ENCODE results near the gene GRK5. TPM values are rescaled to one million over a fixed set of nuclear protein-coding genes. Genes with fewer than 3 reads are reported as not detected.

The GRK5 gene
- total RNA-seq, 1 experiment from 2014 or later: 2.3 TPM

DNA sequence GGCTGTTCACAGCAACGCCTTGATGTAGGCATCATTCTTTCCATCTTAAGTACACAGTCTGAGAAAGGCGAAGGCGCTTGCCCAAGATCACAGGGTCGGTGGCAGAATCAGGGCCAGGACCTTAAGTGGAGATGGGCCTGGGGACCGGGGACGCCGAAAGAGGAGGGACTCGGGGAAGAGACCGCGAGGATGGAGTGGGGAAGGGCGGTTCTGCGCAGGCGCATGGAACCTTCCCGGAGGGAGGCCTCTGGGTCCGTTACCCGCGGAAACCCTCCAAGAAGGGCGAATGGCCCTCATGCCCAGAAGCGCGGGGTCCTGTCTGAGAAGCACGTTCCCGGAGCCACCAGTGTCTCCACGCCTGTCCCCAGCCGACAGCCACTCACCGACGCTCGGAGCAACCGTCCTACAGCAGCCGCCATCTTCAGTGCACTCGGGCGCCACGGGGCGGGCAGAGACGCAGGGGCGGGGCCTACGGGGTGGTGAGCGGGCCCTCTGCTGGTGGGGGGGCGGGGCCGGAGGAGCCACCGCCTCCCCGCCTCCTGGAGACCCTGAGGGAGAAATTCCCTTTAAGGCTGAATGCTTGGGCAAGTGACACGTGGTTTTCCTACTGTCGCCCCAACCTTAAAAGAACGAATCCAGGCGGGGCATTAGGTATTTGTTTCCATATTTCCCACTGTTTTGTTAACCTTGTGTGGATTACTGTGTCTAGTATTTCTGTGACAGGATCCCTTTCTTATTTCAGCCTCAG is 28.8 kb upstream of the GRK5 start, which contains the start of gene PRDX3:
TSS of gene PRDX3 (minus strand) at position 441 of the 748 bp plus-strand sequence. CDS start at position 419, 22 bp downstream.
- Mint-ChIP-seq H3K4me3 (peak within 1 kb of the TSS; percentile 99), H3K27me3 (ENCODE audit: low read depth) (no peaks in the 10 kb centered on the region), H3K4me1 (peaks cover 10% of the 10 kb centered on the region), H3K27ac (peak within 1 kb of the TSS; percentile 96), H3K36me3 (peaks cover 27% of the 10 kb centered on the region), H3K9me3 (peaks cover under 1% of the 10 kb centered on the region; the same call in 1 of the 2 replicates)
- POLR2A ChIA-PET: no interaction called here
- CTCF ChIA-PET: no interaction called here
- DNase-seq (ENCODE audit: low spot score) (peak; percentile 95), ATAC-seq (peak; percentile 99)
- TF ChIP-seq, protein P1, sequence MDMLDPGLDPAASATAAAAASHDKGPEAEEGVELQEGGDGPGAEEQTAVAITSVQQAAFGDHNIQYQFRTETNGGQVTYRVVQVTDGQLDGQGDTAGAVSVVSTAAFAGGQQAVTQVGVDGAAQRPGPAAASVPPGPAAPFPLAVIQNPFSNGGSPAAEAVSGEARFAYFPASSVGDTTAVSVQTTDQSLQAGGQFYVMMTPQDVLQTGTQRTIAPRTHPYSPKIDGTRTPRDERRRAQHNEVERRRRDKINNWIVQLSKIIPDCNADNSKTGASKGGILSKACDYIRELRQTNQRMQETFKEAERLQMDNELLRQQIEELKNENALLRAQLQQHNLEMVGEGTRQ (CRISPR knock-in tag; IDR thresholded peaks at IDR 0.05): peak; percentile 71
- TF ChIP-seq MYBL2 (CRISPR knock-in tag; IDR thresholded peaks at IDR 0.05) (peak; percentile 64; the same call in 1 of the 2 replicates), ZNF671 (CRISPR knock-in tag; IDR thresholded peaks at IDR 0.05) (no peak), ZNF138 (CRISPR knock-in tag; conservative IDR thresholded peaks at IDR 0.05) (no peak), ETV6 (CRISPR knock-in tag; IDR thresholded peaks at IDR 0.05) (peak; percentile 78), PRRX2 (CRISPR knock-in tag; IDR thresholded peaks at IDR 0.05) (no peak), SP1 (CRISPR knock-in tag; conservative IDR thresholded peaks at IDR 0.05) (peak; percentile 85), ZNF317 (CRISPR knock-in tag; IDR thresholded peaks at IDR 0.05; ENCODE audit: borderline replicate concordance, low read depth) (no peak), RELA (CRISPR knock-in tag; IDR thresholded peaks at IDR 0.05; ENCODE audit: borderline replicate concordance) (peak; percentile 32; the same call in 1 of the 2 replicates)
- TF ChIP-seq, protein P2, sequence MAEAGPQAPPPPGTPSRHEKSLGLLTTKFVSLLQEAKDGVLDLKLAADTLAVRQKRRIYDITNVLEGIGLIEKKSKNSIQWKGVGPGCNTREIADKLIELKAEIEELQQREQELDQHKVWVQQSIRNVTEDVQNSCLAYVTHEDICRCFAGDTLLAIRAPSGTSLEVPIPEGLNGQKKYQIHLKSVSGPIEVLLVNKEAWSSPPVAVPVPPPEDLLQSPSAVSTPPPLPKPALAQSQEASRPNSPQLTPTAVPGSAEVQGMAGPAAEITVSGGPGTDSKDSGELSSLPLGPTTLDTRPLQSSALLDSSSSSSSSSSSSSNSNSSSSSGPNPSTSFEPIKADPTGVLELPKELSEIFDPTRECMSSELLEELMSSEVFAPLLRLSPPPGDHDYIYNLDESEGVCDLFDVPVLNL (CRISPR knock-in tag; IDR thresholded peaks at IDR 0.05; ENCODE audit: borderline replicate concordance, low read depth): no peak
- TF ChIP-seq, protein P3, sequence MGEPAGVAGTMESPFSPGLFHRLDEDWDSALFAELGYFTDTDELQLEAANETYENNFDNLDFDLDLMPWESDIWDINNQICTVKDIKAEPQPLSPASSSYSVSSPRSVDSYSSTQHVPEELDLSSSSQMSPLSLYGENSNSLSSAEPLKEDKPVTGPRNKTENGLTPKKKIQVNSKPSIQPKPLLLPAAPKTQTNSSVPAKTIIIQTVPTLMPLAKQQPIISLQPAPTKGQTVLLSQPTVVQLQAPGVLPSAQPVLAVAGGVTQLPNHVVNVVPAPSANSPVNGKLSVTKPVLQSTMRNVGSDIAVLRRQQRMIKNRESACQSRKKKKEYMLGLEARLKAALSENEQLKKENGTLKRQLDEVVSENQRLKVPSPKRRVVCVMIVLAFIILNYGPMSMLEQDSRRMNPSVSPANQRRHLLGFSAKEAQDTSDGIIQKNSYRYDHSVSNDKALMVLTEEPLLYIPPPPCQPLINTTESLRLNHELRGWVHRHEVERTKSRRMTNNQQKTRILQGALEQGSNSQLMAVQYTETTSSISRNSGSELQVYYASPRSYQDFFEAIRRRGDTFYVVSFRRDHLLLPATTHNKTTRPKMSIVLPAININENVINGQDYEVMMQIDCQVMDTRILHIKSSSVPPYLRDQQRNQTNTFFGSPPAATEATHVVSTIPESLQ (CRISPR knock-in tag; IDR thresholded peaks at IDR 0.05): no peak
- TF ChIP-seq, protein P4, sequence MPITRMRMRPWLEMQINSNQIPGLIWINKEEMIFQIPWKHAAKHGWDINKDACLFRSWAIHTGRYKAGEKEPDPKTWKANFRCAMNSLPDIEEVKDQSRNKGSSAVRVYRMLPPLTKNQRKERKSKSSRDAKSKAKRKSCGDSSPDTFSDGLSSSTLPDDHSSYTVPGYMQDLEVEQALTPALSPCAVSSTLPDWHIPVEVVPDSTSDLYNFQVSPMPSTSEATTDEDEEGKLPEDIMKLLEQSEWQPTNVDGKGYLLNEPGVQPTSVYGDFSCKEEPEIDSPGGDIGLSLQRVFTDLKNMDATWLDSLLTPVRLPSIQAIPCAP (CRISPR knock-in tag; IDR thresholded peaks at IDR 0.05): 0 out of 2 replicates have a peak, but pooled peaks have one; percentile 25
- TF ChIP-seq, protein P5, sequence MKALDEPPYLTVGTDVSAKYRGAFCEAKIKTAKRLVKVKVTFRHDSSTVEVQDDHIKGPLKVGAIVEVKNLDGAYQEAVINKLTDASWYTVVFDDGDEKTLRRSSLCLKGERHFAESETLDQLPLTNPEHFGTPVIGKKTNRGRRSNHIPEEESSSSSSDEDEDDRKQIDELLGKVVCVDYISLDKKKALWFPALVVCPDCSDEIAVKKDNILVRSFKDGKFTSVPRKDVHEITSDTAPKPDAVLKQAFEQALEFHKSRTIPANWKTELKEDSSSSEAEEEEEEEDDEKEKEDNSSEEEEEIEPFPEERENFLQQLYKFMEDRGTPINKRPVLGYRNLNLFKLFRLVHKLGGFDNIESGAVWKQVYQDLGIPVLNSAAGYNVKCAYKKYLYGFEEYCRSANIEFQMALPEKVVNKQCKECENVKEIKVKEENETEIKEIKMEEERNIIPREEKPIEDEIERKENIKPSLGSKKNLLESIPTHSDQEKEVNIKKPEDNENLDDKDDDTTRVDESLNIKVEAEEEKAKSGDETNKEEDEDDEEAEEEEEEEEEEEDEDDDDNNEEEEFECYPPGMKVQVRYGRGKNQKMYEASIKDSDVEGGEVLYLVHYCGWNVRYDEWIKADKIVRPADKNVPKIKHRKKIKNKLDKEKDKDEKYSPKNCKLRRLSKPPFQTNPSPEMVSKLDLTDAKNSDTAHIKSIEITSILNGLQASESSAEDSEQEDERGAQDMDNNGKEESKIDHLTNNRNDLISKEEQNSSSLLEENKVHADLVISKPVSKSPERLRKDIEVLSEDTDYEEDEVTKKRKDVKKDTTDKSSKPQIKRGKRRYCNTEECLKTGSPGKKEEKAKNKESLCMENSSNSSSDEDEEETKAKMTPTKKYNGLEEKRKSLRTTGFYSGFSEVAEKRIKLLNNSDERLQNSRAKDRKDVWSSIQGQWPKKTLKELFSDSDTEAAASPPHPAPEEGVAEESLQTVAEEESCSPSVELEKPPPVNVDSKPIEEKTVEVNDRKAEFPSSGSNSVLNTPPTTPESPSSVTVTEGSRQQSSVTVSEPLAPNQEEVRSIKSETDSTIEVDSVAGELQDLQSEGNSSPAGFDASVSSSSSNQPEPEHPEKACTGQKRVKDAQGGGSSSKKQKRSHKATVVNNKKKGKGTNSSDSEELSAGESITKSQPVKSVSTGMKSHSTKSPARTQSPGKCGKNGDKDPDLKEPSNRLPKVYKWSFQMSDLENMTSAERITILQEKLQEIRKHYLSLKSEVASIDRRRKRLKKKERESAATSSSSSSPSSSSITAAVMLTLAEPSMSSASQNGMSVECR (CRISPR knock-in tag; IDR thresholded peaks at IDR 0.05; ENCODE audit: borderline replicate concordance): 0 out of 2 replicates have a peak, but pooled peaks have one; percentile 44
- TF ChIP-seq, protein P6, sequence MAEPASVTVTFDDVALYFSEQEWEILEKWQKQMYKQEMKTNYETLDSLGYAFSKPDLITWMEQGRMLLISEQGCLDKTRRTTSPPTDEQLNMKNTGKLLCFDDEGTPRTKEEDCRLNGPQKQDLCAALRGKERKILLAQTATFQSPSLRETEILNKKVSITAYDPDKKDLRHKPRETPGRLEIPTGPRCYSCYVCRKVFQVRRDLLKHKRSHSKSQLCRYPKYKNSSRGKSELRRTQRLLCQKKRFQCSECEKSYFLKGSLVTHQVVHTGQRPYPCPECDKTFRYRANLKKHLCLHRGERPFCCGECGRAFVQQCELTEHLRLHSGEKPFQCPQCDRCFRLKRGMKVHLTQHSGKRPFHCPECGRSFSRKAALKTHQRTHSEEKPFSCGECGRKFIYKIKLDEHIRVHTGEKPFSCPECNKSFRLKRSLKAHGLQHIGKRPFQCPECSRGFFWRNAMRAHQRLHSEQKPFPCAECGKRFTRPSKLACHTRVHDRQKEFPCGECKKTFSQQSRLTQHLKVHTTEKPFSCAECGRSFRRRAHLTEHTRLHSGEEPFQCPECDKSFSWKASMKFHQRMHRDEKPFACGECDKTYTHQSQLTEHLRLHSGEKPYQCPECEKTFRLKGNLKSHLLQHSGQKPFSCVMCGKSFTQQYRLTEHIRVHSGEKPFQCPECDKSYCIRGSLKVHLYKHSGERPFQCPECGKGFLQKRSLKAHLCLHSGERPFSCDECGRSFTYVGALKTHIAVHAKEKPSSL (CRISPR knock-in tag; conservative IDR thresholded peaks at IDR 0.05): no peak
- TF ChIP-seq, protein P7, sequence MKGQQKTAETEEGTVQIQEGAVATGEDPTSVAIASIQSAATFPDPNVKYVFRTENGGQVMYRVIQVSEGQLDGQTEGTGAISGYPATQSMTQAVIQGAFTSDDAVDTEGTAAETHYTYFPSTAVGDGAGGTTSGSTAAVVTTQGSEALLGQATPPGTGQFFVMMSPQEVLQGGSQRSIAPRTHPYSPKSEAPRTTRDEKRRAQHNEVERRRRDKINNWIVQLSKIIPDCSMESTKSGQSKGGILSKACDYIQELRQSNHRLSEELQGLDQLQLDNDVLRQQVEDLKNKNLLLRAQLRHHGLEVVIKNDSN (CRISPR knock-in tag; IDR thresholded peaks at IDR 0.05): peak; percentile 34; the same call in 1 of the 2 replicates
- TF ChIP-seq, protein P8, sequence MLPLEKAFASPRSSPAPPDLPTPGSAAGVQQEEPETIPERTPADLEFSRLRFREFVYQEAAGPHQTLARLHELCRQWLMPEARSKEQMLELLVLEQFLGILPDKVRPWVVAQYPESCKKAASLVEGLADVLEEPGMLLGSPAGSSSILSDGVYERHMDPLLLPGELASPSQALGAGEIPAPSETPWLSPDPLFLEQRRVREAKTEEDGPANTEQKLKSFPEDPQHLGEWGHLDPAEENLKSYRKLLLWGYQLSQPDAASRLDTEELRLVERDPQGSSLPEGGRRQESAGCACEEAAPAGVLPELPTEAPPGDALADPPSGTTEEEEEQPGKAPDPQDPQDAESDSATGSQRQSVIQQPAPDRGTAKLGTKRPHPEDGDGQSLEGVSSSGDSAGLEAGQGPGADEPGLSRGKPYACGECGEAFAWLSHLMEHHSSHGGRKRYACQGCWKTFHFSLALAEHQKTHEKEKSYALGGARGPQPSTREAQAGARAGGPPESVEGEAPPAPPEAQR (CRISPR knock-in tag; IDR thresholded peaks at IDR 0.05): no peak
- TF ChIP-seq, protein P9, sequence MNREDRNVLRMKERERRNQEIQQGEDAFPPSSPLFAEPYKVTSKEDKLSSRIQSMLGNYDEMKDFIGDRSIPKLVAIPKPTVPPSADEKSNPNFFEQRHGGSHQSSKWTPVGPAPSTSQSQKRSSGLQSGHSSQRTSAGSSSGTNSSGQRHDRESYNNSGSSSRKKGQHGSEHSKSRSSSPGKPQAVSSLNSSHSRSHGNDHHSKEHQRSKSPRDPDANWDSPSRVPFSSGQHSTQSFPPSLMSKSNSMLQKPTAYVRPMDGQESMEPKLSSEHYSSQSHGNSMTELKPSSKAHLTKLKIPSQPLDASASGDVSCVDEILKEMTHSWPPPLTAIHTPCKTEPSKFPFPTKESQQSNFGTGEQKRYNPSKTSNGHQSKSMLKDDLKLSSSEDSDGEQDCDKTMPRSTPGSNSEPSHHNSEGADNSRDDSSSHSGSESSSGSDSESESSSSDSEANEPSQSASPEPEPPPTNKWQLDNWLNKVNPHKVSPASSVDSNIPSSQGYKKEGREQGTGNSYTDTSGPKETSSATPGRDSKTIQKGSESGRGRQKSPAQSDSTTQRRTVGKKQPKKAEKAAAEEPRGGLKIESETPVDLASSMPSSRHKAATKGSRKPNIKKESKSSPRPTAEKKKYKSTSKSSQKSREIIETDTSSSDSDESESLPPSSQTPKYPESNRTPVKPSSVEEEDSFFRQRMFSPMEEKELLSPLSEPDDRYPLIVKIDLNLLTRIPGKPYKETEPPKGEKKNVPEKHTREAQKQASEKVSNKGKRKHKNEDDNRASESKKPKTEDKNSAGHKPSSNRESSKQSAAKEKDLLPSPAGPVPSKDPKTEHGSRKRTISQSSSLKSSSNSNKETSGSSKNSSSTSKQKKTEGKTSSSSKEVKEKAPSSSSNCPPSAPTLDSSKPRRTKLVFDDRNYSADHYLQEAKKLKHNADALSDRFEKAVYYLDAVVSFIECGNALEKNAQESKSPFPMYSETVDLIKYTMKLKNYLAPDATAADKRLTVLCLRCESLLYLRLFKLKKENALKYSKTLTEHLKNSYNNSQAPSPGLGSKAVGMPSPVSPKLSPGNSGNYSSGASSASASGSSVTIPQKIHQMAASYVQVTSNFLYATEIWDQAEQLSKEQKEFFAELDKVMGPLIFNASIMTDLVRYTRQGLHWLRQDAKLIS (CRISPR knock-in tag; IDR thresholded peaks at IDR 0.05; ENCODE audit: borderline replicate concordance): no peak; the same call in 1 of the 2 replicates
